CD1c-positive myeloid dendritic cell (primary cell): Measurements from ENCODE around the gene WDR86.

ENCODE experiments used
- DNase-seq: peaks from one replicate; pipeline ENCODE4 v3.0.0-alpha.2; 2016; ENCODE audit errors: extremely low spot score

WDR86 gene

DNA sequence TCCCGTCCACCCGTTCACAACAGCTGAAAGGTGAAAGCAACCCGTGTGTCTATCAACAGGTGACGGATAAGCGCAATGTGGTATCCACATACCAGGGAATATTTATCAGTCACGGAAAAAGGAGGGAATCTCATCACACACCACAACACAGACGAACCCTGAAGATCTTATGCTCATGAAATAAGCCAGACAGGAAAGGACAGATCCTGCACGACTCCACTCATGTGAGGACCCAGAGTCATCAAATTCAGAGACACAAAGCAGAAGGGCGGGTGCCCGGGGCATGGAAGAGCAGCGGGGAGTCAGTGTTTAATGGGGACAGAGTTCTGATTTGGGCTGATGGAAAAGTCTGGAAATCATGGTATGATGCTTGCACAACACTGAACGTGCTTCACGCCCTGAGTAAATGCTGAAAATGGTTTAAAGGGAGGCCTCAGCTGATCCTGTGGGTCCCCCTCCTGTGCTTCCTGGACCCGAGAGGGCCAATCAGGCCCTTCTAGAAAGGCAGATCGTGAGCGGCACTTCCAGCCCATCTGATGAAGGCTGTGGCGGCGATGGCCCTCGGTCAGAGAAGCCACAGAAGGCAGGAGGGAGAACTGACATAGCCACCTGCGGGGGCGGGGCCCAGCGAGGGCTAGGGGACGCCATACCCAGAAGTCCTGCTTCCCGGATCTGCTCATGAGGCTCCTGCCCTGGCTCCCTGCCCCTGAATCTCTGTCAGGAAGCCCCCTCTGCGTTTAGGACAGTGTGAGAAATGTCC lies 19.1 kb downstream of the WDR86 start:
- DNase-seq = no peak

DNA sequence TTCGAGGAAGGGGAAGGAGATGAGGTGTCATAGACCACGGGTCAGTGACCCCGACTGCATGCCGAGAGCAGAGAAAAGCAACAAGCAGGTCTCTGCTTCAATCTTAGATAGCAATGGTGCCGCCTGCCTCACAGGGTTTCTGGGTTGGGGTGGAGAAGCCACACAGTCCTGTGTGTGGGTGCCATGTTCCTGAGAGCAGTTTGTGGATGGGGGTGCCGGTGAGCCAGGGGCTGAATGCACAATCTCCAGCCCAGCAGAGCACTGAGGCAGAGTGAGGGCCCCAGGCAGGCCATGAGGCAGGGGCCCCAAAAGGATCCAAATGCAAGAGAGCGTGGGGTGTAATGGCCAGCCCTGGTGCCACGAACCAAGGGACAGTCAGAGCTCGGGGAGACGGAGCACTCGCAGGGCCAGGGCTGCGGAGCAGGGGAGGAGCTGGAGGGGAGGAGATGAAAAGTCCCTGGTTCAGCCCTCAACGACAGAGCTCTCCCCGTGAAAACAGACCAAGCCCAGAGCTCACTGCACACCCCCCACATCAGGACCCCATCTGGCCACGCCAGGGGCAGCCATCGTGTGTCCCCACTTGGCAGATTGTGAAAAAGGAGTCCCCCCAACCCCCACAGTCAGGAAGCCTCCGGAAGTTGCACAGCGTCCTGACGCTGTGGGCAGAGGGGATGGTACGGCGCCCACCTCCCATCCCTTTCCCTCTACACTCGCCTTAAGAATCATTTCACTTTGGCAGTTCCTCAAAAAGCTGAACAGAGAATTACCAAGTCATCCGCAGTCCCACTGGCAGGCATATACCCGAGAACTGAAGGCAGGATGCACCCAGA lies 19.9 kb downstream of the WDR86 start:
- peak; percentile 57 for DNase-seq

GRCh38 chr7:151389096-151389767 lies 20.6 kb downstream of the WDR86 start:
- no peak for DNase-seq

- no peak for DNase-seq
Observed at GRCh38 chr7:151388430-151388829, 21.4 kb downstream of the WDR86 start.

- DNase-seq = no peak
Observed at GRCh38 chr7:151388007-151388297, 21.9 kb downstream of the WDR86 start.

DNA sequence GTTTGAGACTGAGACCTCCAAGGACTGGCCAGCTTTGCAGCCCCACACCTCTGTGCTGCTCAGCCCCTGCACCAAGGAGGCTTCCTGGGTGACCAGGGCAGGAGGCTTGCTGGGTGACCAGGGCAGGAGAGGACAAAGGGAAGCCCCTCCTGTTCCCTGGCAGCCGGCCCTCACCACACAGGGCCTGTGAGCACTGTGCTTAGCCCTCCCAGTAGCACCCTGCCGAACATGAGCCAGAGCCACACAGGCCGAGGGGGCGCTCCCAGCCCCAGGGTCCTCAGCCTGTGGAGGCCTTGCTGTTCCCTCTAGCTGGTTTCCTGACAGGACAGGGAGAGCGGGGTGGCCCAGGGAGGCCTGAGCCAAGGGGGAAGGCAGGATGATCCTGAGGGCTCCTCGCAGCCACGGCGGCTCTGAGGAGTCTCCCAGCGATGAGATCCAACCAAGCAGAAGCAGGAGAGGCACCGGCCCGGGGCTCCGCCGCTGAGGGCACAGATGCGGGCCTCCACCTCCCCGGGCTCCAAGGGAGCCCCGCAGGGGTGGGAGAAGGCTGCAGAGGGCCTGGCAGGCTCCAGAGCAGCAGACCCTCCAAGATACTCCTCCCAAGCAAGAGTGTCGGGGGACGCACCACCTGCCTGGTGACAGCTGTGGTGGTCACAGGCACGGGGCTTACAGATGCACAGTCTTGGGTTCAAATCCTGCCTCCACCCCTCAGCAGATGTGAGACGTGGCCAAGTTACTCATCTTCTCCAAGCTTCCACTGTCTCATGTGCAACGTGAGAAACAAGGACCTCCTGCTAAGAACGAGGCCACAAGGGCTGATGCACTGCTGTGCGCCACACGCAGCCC lies 22.5 kb downstream of the WDR86 start:
- no peak for DNase-seq

- no peak for DNase-seq
Observed at GRCh38 chr7:151386301-151387160, 23.3 kb downstream of the WDR86 start.

- no peak for DNase-seq
Observed at GRCh38 chr7:151385626-151386300, 24.1 kb downstream of the WDR86 start.

GRCh38 chr7:151384776-151385625 lies 24.8 kb downstream of the WDR86 start:
- no peak for DNase-seq

- DNase-seq = no peak
Observed at GRCh38 chr7:151384352-151384697, 25.5 kb downstream of the WDR86 start.

DNA sequence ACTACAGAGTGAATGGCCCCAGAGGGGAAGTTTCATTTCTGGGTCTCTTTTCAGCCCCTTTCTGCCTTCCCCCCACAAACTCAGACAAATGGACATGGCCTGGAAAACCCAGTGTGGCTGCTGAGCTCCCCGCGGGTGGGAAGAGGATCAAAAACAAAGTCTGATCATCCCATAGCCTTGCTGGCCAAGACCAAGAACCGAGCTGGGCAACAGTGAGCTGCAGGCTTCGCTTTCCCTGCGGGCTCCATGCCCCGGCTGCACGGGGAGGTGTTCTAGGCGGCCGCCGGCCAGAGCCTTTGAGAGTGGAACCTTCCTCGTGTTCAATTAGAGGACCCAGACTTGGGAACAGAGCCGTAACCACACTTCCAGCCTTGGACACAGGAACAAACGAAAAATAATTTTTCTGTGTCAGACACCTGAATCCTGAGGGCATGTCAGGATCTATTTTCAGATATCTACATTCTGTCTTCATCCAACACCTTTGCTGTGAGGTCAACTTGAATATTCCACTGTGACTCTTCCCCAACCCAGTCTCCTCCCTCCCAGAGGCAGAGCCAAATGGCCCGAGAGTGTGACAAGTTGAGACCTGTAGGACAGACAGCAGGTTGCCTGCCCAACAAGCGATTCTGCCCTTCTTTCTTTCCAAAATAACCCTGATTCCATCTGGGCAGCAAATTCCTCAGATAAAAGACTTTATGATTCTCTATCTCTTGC lies 26.0 kb downstream of the WDR86 start:
- no peak for DNase-seq

DNA sequence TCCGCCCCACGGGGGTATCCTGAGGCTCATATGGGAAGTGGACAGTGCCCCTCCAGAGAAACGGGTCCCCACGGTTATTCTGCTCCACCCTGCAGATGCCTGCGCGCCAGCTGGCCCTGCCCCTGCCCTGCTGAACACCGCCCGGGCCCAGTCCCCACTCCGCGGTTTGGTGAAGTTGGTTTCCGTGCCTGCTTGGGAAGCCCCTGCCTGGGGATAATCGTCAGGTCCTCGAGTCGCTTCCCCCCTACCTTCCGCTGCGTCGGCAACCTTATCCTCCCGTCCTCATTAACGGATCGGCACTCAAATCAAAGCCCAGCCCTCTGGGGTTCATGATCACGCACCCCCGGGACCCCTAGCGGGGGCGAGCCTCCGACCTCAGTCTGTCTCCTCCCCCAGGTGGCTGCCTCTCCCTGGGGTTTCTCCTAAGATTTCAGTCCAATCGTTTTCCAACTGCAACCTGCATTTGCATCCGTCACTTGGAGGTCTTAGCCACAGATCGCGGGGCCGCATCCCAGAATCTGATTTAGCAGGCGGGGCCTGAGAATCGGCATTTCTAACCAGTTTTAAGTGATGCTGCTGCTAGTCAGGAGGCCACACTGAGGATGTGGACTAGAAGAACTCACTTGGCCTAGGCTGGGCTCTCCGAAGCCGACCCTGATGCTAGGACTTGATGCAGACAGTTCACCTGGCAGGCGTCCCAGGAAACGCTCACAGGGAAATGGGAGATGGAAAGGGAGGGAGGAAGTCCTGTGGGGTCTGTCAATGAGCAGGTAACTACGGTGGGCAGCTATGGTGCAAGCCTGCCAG lies 27.6 kb downstream of the WDR86 start:
- no peak for DNase-seq

- peak; percentile 26 for DNase-seq
Observed at GRCh38 chr7:151381348-151382078, 28.3 kb downstream of the WDR86 start.

DNA sequence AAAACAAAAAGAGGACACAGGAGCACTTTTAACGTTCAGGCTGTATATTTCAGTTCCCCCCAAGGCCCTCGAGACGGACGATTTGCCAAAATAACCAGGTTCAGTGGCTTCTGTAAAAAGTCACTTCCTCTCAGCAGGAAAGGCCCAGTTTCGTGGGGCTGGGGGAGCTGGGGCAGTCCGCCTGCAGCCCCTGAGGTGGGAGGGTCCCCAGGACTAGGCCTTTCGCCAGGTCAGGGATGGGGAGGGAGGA lies 28.8 kb downstream of the WDR86 start:
- DNase-seq = peak; percentile 54

DNA sequence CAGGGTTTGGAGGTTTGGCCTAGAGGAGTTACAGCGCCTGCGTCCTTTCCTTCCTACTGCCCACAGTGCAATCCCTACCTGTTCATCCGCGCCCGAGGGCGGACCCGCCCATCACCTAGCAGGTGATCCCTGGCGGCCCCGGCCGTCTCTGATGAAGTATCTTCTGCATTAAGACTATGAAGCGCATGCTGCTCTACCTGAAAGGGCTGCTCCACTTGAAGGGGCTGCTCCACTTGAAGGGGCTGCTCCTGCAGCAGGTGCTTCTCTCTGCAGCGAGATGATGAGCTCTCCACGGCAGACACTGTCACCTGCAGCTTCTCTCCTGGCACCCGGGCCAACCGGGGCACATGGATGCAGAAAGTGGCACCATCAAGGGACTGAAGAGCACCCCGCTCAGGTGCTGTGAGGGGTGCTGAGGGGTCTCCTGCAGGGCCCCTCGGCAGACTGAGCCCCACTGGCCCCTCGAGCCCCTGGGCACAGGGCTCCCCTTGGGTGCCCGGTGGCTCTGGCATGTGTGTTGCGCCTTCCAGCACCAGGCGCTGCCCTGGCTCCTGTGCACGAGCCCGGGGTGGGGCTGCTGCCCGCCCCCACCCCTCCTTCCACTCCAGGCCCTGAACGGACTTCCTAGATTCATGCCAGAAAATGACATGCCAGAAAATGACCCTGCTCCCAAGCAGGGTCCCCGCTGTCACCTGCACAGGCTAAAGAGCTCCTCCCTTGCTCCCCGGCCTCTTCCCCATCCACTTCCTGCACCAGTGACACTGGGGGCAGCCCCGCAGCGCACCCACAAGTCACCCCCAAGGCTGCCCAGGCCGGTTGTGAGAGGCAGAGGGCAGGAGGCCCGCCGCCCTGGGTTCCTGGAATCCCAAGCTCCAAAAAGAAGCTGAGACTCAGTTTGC lies 29.4 kb downstream of the WDR86 start:
- no peak for DNase-seq

GRCh38 chr7:151379534-151380198 lies 30.2 kb downstream of the WDR86 start:
- no peak for DNase-seq
